Right lung (tissue), 5 donors: ENCODE measurements around the gene ASIC1. TPM values are rescaled to one million over a fixed set of nuclear protein-coding genes. Genes with fewer than 3 reads are reported as not detected.

Experiments
- DNase-seq, 2 donors: peaks; one replicate each; pipeline ENCODE4 v3.0.0-alpha.2; 2013
- polyA plus RNA-seq, 5 donors: library from polyadenylated mRNA; unstranded; fragments of 120-200 nt; gene quantifications; one replicate each; pipeline versions ENCODE4 v1.2.1 to v1.2.3, GENCODE V29; 2013; ENCODE audit warnings: inconsistent platforms in 1 of 5, low replicate concordance in 1 of 5; ENCODE audit not compliant: insufficient read length in 5 of 5, insufficient read depth in 1 of 5

Gene ASIC1
- polyA plus RNA-seq, 5 donors: 7.2 to 11.5 (median 9.0) TPM

GRCh38 chr12:50039151-50039835 is 18.1 kb upstream of the ASIC1 start:
- DNase-seq: no peak

- DNase-seq: no peak
Measured at GRCh38 chr12:50040657-50041056, 16.7 kb upstream of the ASIC1 start.

GRCh38 chr12:50041062-50041860 is 16.1 kb upstream of the ASIC1 start:
- DNase-seq: no peak

- no peak for DNase-seq
Measured at GRCh38 chr12:50041962-50042361, 15.4 kb upstream of the ASIC1 start.

GRCh38 chr12:50042693-50043092 is 14.7 kb upstream of the ASIC1 start:
- DNase-seq: no peak

GRCh38 chr12:50043308-50043707 is 14.1 kb upstream of the ASIC1 start:
- no peak for DNase-seq

- no peak for DNase-seq
Measured at GRCh38 chr12:50043854-50044253, 13.5 kb upstream of the ASIC1 start.

GRCh38 chr12:50047693-50048250 is 9.6 kb upstream of the ASIC1 start:
- DNase-seq: no peak

GRCh38 chr12:50049254-50050118 is 7.9 kb upstream of the ASIC1 start:
- DNase-seq: no peak

- no peak for DNase-seq
Measured at GRCh38 chr12:50050119-50050385, 7.3 kb upstream of the ASIC1 start.

- peak; percentile 80 to 87 for DNase-seq
Measured at GRCh38 chr12:50050410-50051098, 6.8 kb upstream of the ASIC1 start.

GRCh38 chr12:50051101-50051806 is 6.1 kb upstream of the ASIC1 start:
- DNase-seq: no peak

GRCh38 chr12:50052544-50052943 is 4.9 kb upstream of the ASIC1 start:
- no peak for DNase-seq

- DNase-seq: no peak
Measured at GRCh38 chr12:50052964-50053363, 4.4 kb upstream of the ASIC1 start.

GRCh38 chr12:50053583-50053982 is 3.8 kb upstream of the ASIC1 start:
- DNase-seq: no peak

GRCh38 chr12:50055831-50056638 is 1.4 kb upstream of the ASIC1 start:
- DNase-seq: no peak

- DNase-seq: no peak
Measured at GRCh38 chr12:50056639-50056976, 788 bp upstream of the ASIC1 start.

GRCh38 chr12:50057896-50058670 is 687 bp downstream of the ASIC1 start:
- DNase-seq: no peak

GRCh38 chr12:50058743-50059312 is 1.4 kb downstream of the ASIC1 start:
- no peak for DNase-seq
